ENCODE results near the gene ARHGEF6.

Gene ARHGEF6

DNA sequence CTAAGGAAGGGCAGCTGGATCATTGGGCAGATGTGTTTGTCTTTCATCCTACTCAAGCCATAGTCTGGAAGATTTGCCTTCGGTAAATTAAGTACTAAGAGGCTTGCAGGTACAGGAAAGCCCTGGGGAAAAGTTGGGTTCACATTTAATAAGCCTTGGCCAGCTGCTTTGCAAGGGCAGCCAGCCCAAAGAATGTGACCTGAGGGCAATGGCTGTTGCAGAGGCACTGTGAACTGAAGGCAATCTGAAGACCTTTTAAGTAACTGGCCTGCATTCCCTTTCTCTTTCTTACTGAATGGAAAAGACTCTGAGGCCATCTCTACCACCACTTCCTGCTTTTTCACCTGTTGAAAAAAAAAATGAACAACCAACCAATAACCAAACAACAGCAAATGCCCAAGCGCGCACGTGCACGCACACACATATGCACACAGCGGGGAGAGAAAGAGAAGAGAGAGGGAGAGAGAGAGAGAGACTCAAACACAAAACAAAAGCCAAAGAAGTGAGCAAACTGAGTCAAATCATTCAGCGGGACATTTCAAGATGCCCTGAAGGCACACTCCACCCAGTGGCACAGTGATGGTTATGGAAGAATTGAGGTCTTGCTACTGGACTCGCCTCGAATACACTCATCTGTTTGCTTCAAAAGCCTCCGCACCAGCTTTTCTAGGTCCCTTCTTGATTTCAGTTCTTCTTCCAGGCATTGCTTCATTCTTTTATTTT lies 113.1 kb downstream of the ARHGEF6 start:
- no peak overlapping the region for H3K27ac ChIP-seq
- TF ChIP-seq CTCF (conservative IDR thresholded peaks at IDR 0.05): no peak
- TF ChIP-seq ZFX (IDR thresholded peaks at IDR 0.05): no peak

- TF ChIP-seq CTCF (conservative IDR thresholded peaks at IDR 0.05) (no peak), ZFX (IDR thresholded peaks at IDR 0.05) (no peak)
- no peak overlapping the region for H3K27ac ChIP-seq
These were observed 114.6 kb downstream of the ARHGEF6 start for GRCh38 chrX:136666088-136666487.

GRCh38 chrX:136665258-136665900 lies 115.4 kb downstream of the ARHGEF6 start:
- H3K27ac ChIP-seq: no peak overlapping the region
- no peak for TF ChIP-seq ZFX (IDR thresholded peaks at IDR 0.05)
- TF ChIP-seq CTCF (conservative IDR thresholded peaks at IDR 0.05): no peak

- TF ChIP-seq ZFX (IDR thresholded peaks at IDR 0.05) (no peak), CTCF (conservative IDR thresholded peaks at IDR 0.05) (no peak)
These were observed 117.8 kb downstream of the ARHGEF6 start for GRCh38 chrX:136662976-136663375.

DNA sequence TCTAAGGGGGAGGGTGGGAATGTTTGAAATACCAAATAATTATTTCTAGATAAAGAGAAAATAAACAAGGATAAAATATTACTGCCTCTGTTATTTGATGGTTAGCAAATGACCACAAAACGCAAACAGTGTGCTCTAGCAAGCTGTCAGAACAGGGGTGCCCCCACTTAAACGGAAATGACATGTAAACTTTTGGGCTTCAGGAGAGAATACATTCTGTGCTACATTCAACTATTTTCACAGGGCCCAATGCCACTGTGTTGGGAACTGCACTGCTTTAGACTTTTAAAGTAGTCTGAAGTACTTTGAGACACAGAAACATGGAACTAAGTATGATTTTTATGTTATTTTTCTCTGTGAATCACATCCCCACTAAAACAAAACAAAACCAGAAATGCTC lies 118.6 kb downstream of the ARHGEF6 start:
- H3K27ac ChIP-seq: no peak overlapping the region
- TF ChIP-seq ZFX (IDR thresholded peaks at IDR 0.05) (no peak), CTCF (conservative IDR thresholded peaks at IDR 0.05) (no peak)

More at GRCh38 chrX:136662976-136663375, 117.8 kb downstream of the ARHGEF6 start:
- no peak overlapping the region for H3K27ac ChIP-seq

- no peak for TF ChIP-seq CTCF (conservative IDR thresholded peaks at IDR 0.05)
- TF ChIP-seq ZFX (IDR thresholded peaks at IDR 0.05): no peak
- no peak overlapping the region for H3K27ac ChIP-seq
These were observed 119.8 kb downstream of the ARHGEF6 start for GRCh38 chrX:136660896-136661295.

DNA sequence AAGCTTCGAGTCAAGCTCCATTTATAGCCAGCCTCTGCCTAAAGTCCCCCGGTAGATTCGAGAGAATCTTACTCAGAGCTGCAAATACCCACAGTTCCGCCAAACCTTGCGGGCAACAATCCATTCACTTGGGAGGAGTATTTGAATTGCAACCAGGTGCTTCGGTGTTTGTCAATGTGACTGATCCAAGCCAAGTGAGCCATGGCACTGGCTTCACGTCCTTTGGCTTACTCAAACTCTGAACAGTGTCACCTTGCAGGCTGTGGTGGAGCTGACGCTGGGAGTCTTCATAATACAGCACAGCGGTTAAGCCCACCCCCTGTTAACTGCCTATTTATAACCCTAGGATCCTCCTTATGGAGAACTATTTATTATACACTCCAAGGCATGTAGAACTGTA lies 121.6 kb downstream of the ARHGEF6 start:
- TF ChIP-seq ZFX (IDR thresholded peaks at IDR 0.05) (no peak), CTCF (conservative IDR thresholded peaks at IDR 0.05) (no peak)
- no peak overlapping the region for H3K27ac ChIP-seq

Data from C4-2B (cell line).